ENCODE results near the gene ZMYND10. TPM values are rescaled to one million over a fixed set of nuclear protein-coding genes. Genes with fewer than 3 reads are reported as not detected.

The ZMYND10 gene
- total and polyA plus RNA-seq, 2 donors (not counting 3 experiments of a cell fraction or from before 2014, with no cell fraction given) = 0.25 to 0.38 TPM

DNA sequence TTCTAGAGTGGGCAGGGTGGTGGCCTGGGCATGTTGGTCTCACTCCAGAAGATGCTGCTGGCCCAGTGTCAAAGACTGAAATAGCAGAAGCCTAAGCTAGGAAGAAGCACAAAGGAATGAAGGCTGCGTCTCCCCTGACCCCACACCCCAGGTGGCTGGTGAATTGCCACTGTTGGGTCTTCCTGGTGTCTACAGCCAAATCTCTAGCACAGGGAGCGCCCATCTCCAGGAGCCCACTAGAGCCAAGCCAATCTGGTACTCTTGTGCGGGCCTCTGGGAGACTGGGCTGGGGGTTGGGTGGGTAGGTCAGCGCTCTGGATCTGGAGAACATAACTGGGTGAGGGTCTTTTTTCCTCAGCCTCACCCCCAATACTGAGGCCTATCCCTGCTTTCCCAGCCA lies 18.4 kb downstream of the ZMYND10 start:
- Histone ChIP-seq H3K9me3 (replicated peaks; ENCODE audit: control insufficient read depth, insufficient read depth, low read length) (no peaks in the 10 kb centered on the region), H3K4me3 (replicated peaks in 1 of 3; ENCODE audit: insufficient read depth in 1 of 3, low read depth in 1 of 3, low read length in 3 of 3) (peak overlapping the region in 2 of 3 experiments; percentile 69 to 88), H4K20me1 (replicated peaks; ENCODE audit: control insufficient read depth, extremely low read depth, insufficient read depth, low read length) (no peaks in the 10 kb centered on the region), H3K27me3 (ENCODE audit: control insufficient read depth in 2 of 2, insufficient read depth in 2 of 2, low read length in 2 of 2) (no peaks in the 10 kb centered on the region), H3K4me2 (ENCODE audit: insufficient read depth, low read length) (peak overlapping the region; percentile 83), H3K79me2 (ENCODE audit: control insufficient read depth, insufficient read depth, low read length) (peaks cover 27% of the 10 kb centered on the region), H3K4me1 (ENCODE audit: control insufficient read depth, extremely low read depth, insufficient read depth, low read length) (peaks cover 32% of the 10 kb centered on the region), H3K9ac (replicated peaks; ENCODE audit: extremely low read depth, insufficient read depth, low read length) (peak overlapping the region; percentile 87), H3K27ac (ENCODE audit: insufficient read depth, low read depth, low read length) (peak overlapping the region; percentile 70), H3K36me3 (ENCODE audit: control insufficient read depth in 2 of 2, extremely low read depth in 1 of 2, insufficient read depth in 2 of 2, low read length in 2 of 2) (peaks cover 20 to 39% of the 10 kb centered on the region in 2 experiments), H2AFZ (ENCODE audit: low read depth, low read length) (no peak overlapping the region), H3K9me1 (replicated peaks; ENCODE audit: control insufficient read depth, extremely low read depth, insufficient read depth, low read length) (no peaks in the 10 kb centered on the region)
- dilution Hi-C loops (cut with MboI; ENCODE audit: extremely low pct_ligation_motif_present, low sequenced_read_pairs) = no loop called here
- TF ChIP-seq POLR2AphosphoS5 (IDR thresholded peaks at IDR 0.05; ENCODE audit: insufficient read depth, low read depth, low read length) (no peak), GATA2 (IDR thresholded peaks at IDR 0.05; ENCODE audit: insufficient read depth, insufficient read length, low read depth, low read length) (no peak), JUN (IDR thresholded peaks at IDR 0.05; ENCODE audit: borderline replicate concordance, insufficient read depth, insufficient read length, low read depth) (no peak), MYC (IDR thresholded peaks at IDR 0.05; ENCODE audit: low read depth, low read length) (no peak), EZH2 (IDR thresholded peaks at IDR 0.05; ENCODE audit: borderline replicate concordance, low read depth, low read length, severe bottlenecking) (no peak), POLR2A (IDR thresholded peaks at IDR 0.05; ENCODE audit: low read depth, low read length) (no peak), FOS (IDR thresholded peaks at IDR 0.05; ENCODE audit: borderline replicate concordance, insufficient read depth, low read length) (no peak)
- TF ChIP-seq, protein P1, sequence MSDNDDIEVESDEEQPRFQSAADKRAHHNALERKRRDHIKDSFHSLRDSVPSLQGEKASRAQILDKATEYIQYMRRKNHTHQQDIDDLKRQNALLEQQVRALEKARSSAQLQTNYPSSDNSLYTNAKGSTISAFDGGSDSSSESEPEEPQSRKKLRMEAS (IDR thresholded peaks at IDR 0.05; ENCODE audit: insufficient read depth, insufficient read length) = no peak
- TF ChIP-seq, protein P2, sequence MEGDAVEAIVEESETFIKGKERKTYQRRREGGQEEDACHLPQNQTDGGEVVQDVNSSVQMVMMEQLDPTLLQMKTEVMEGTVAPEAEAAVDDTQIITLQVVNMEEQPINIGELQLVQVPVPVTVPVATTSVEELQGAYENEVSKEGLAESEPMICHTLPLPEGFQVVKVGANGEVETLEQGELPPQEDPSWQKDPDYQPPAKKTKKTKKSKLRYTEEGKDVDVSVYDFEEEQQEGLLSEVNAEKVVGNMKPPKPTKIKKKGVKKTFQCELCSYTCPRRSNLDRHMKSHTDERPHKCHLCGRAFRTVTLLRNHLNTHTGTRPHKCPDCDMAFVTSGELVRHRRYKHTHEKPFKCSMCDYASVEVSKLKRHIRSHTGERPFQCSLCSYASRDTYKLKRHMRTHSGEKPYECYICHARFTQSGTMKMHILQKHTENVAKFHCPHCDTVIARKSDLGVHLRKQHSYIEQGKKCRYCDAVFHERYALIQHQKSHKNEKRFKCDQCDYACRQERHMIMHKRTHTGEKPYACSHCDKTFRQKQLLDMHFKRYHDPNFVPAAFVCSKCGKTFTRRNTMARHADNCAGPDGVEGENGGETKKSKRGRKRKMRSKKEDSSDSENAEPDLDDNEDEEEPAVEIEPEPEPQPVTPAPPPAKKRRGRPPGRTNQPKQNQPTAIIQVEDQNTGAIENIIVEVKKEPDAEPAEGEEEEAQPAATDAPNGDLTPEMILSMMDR (IDR thresholded peaks at IDR 0.05; ENCODE audit: extremely low read depth in 1 of 2, insufficient read depth in 1 of 2, low read depth in 1 of 2, low read length in 2 of 2) = no peak
- ChIA-PET CTCF (interaction anchor here (1.6 to 1.8 kb wide), 3 partner anchors 10 to 101 kb away, joined by 4 to 13 read pairs (median 6); partner anchors contain the start of genes HYAL3 and NAA80), POLR2A (interaction anchor here (1.9 kb wide), 1 partner anchor 10 kb away, joined by 8 read pairs; no protein-coding TSS in a partner anchor)
- no peak for DNase-seq (ENCODE audit: low read depth, low spot score)
- intact Hi-C loops (cut with micrococcal nuclease) = no loop called here
- BruUV-seq (replicated peaks) = TSS peak; percentile 6
- no peak for FAIRE-seq

Measured in endothelial cell of umbilical vein (primary cell).